Stomach (tissue), 4 donors: Measurements from ENCODE around the gene IRF5.
"Not testable (repeated sequence)": the region's sequence is repeated elsewhere in the genome, so short reads cannot be mapped to it uniquely, and the experiment has no call there.

Experiments used
- EP300 ChIP-seq: sonication (generic); formaldehyde crosslinking; IDR thresholded peaks from one replicate; pipeline ENCODE4 v1.6.1; 2017; ENCODE audit warnings: antibody characterized with exemption
- POLR2A ChIP-seq, 4 donors: fragments of 450-650 bp; IDR thresholded peaks; one replicate each; pipeline ENCODE4 v1.6.1; 2016; ENCODE audit warnings: antibody characterized with exemption in 4 of 4, control low read depth in 2 of 4, mild to moderate bottlenecking in 1 of 4, moderate library complexity in 1 of 4
- POLR2AphosphoS5 ChIP-seq, 3 donors: sonication (generic); formaldehyde crosslinking; IDR thresholded peaks; one replicate each; pipeline ENCODE4 v1.6.1; 2016; ENCODE audit warnings: antibody characterized with exemption in 3 of 3
- TF ChIP-seq, protein P1 (sequence below), 7 experiments: fragments of 450-650 bp in 4 of 7; fragments of 200-600 bp in 3 of 7; sonication (generic) in 3 of 7; IDR thresholded peaks; one replicate each; pipeline ENCODE4 v1.5.1; 2016 to 2019; ENCODE audit warnings: antibody characterized with exemption in 7 of 7, control low read depth in 2 of 7, mild to moderate bottlenecking in 1 of 7

DNA sequence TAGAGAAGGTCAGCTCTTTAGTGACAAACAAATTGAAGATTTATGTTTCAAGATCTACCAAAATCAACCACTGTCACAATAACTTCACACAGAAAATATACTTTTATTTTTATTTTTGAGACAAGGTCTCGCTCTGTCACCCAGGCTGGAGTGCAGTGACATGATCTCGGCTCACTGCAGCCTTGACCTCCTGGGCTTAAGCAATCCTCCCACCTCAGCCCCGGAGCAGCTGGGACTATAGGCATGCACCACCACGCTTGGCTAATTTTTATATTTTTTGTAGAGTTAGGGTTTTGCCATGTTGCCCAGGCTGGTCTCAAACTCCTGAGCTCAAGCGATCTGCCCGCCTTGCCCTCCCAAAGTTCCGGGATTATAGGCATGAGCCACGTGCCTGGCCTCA is 56.8 kb downstream of the IRF5 start:
- TF ChIP-seq, protein P1, sequence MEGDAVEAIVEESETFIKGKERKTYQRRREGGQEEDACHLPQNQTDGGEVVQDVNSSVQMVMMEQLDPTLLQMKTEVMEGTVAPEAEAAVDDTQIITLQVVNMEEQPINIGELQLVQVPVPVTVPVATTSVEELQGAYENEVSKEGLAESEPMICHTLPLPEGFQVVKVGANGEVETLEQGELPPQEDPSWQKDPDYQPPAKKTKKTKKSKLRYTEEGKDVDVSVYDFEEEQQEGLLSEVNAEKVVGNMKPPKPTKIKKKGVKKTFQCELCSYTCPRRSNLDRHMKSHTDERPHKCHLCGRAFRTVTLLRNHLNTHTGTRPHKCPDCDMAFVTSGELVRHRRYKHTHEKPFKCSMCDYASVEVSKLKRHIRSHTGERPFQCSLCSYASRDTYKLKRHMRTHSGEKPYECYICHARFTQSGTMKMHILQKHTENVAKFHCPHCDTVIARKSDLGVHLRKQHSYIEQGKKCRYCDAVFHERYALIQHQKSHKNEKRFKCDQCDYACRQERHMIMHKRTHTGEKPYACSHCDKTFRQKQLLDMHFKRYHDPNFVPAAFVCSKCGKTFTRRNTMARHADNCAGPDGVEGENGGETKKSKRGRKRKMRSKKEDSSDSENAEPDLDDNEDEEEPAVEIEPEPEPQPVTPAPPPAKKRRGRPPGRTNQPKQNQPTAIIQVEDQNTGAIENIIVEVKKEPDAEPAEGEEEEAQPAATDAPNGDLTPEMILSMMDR (IDR thresholded peaks at IDR 0.05): not testable (repeated sequence)
- not testable (repeated sequence) for TF ChIP-seq POLR2AphosphoS5 (IDR thresholded peaks at IDR 0.05); EP300; POLR2A (IDR thresholded peaks at IDR 0.05)
